Mucosa of descending colon (tissue), 3 donors: Measurements from ENCODE around the gene CRISPLD2. TPM values are rescaled to one million over a fixed set of nuclear protein-coding genes. Genes with fewer than 3 reads are reported as not detected.

Experiments
- ATAC-seq: fragments of 200-7000 bp; cut with Tn5 transposase; one replicate; pipeline ENCODE4 v1.9.1; 2020; ENCODE audit warnings: mild to moderate bottlenecking, moderate library complexity
- DNase-seq, 3 donors: peaks; one replicate each; pipeline ENCODE4 v3.0.0-alpha.2; 2020
- H3K36me3 ChIP-seq: fragments of 200-600 bp; one replicate; pipeline ENCODE4 v1.8.0; 2021; ENCODE audit warnings: low read depth, mild to moderate bottlenecking
- H3K4me1 ChIP-seq: fragments of 200-600 bp; one replicate; pipeline ENCODE4 v1.8.0; 2021; ENCODE audit warnings: low read depth, mild to moderate bottlenecking
- H3K4me3 ChIP-seq: fragments of 200-600 bp; one replicate; pipeline ENCODE4 v1.8.0; 2021; ENCODE audit warnings: mild to moderate bottlenecking
- H3K9me3 ChIP-seq: fragments of 200-600 bp; one replicate; pipeline ENCODE4 v1.8.0; 2021; ENCODE audit warnings: mild to moderate bottlenecking
- CTCF ChIP-seq: fragments of 200-600 bp; IDR thresholded peaks from one replicate; pipeline ENCODE4 v1.8.0; 2022; ENCODE audit warnings: antibody characterized with exemption, mild to moderate bottlenecking
- intact Hi-C, 2 donors: fragments of 100-400 bp; cut with DNase I in 1 of 2; cut with micrococcal nuclease in 1 of 2; formaldehyde crosslinking; loops; one replicate each; pipeline versions ENCODE4 v1.11.0 to v1.11.1; 2022; cut with DNase I, micrococcal nuclease
- total RNA-seq, 3 donors: library from RNA; stranded (reverse); fragmentation: NEBNext Ultra II Directional in 2 of 3; extraction: Animal tissue kit (Norgen Biotek cat#: 25700) in 2 of 3; gene quantifications; one replicate each; pipeline versions ENCODE4 v1.2.1 to v1.2.4, GENCODE V29; 2021 to 2023
- donor health status: DM: no; HTN: no; CAD: no; lungs with moderate emphysema.
- donor health status: DM: no; HTN: no; CAD: no.
- donor health status: DM: no; HTN: yes; CAD: no.

The CRISPLD2 gene
- total RNA-seq, 3 donors from 2014 or later = 10.5 to 114 (median 38.7) TPM

GRCh38 chr16:84833542-84834402, 14.0 kb downstream of the CRISPLD2 start:
- H3K4me1 ChIP-seq = no peaks in the 10 kb centered on the region
- intact Hi-C loops = no loop called here
- no peak for TF ChIP-seq CTCF
- H3K36me3 ChIP-seq = no peaks in the 10 kb centered on the region
- no peaks in the 10 kb centered on the region for H3K9me3 ChIP-seq
- ATAC-seq (no peak), DNase-seq (no peak)
- H3K4me3 ChIP-seq = no peak overlapping the region

- no peak for DNase-seq
- intact Hi-C loops = no loop called here
- H3K9me3 ChIP-seq = no peaks in the 10 kb centered on the region
- no peaks in the 10 kb centered on the region for H3K36me3 ChIP-seq
- no peak overlapping the region for H3K4me3 ChIP-seq
- ATAC-seq = no peak
- H3K4me1 ChIP-seq = no peaks in the 10 kb centered on the region
- TF ChIP-seq CTCF = no peak
Measured at GRCh38 chr16:84834403-84834772, 14.6 kb downstream of the CRISPLD2 start.

- no peaks in the 10 kb centered on the region for H3K36me3 ChIP-seq
- ATAC-seq = peak; percentile 55
- peak in 2 of 3 donors; percentile 57 to 77 for DNase-seq
- intact Hi-C loops = no loop called here
- H3K9me3 ChIP-seq = no peaks in the 10 kb centered on the region
- no peaks in the 10 kb centered on the region for H3K4me1 ChIP-seq
- H3K4me3 ChIP-seq = no peak overlapping the region
- TF ChIP-seq CTCF = no peak
Measured at GRCh38 chr16:84836234-84836647, 16.5 kb downstream of the CRISPLD2 start.

GRCh38 chr16:84836967-84837366, 17.2 kb downstream of the CRISPLD2 start:
- Histone ChIP-seq H3K36me3 (no peaks in the 10 kb centered on the region), H3K4me3 (no peak overlapping the region), H3K4me1 (peaks cover 4% of the 10 kb centered on the region), H3K9me3 (no peaks in the 10 kb centered on the region)
- intact Hi-C loops = no loop called here
- no peak for TF ChIP-seq CTCF
- ATAC-seq = no peak
- DNase-seq = no peak

- H3K4me1 ChIP-seq = peaks cover 7% of the 10 kb centered on the region
Measured at GRCh38 chr16:84838383-84838948, 18.7 kb downstream of the CRISPLD2 start.

More at GRCh38 chr16:84838383-84838948, 18.7 kb downstream of the CRISPLD2 start:
- no peak for TF ChIP-seq CTCF
- intact Hi-C loops = no loop called here
- Histone ChIP-seq H3K4me3 (no peak overlapping the region), H3K9me3 (no peaks in the 10 kb centered on the region), H3K36me3 (no peaks in the 10 kb centered on the region)
- ATAC-seq (no peak), DNase-seq (no peak)
